GM10266 (cell line): ENCODE data around the gene OTOR.

ENCODE experiments used
- DNase-seq: peaks from one replicate; pipeline ENCODE4 v3.0.0; 2012; ENCODE audit errors: extremely low spot score
- CTCF ChIP-seq: IDR thresholded peaks from 2 replicates; pipeline ENCODE4 v1.5.1; 2012; ENCODE audit warnings: mild to moderate bottlenecking, low read depth; ENCODE audit not compliant: control insufficient read depth, insufficient read depth; ENCODE audit errors: missing control alignments

The OTOR gene

GRCh38 chr20:16781496-16781895 is 33.3 kb downstream of the OTOR start:
- no peak for DNase-seq
- no peak for TF ChIP-seq CTCF

- TF ChIP-seq CTCF, result no peak
These were observed 37.1 kb downstream of the OTOR start for GRCh38 chr20:16785226-16785625.

More at GRCh38 chr20:16785226-16785625, 37.1 kb downstream of the OTOR start:
- no peak for DNase-seq
